Embryonic facial prominence (tissue), 1 donor: ENCODE measurements around the gene SH3BP1.
"Not testable (repeated sequence)": the region's sequence is repeated elsewhere in the genome, so short reads cannot be mapped to it uniquely, and the experiment has no call there.

ENCODE experiments used
- DNase-seq: peaks from one replicate; pipeline ENCODE4 v3.0.0-alpha.2; 2016; ENCODE audit errors: extremely low spot score

SH3BP1 gene

GRCh38 chr22:37639070-37639760 is at the start of gene SH3BP1:
Gene SH3BP1 (plus strand): TSS chr22:37639669. CDS start chr22:37639788, 119 bp downstream.
- no peak for DNase-seq

- DNase-seq = not testable (repeated sequence)
Observed at GRCh38 chr22:37591081-37591480, 48.4 kb upstream of the SH3BP1 start.

- no peak for DNase-seq
Observed at GRCh38 chr22:37591823-37592404, 47.6 kb upstream of the SH3BP1 start.

- DNase-seq = no peak
Observed at GRCh38 chr22:37594237-37594636, 45.2 kb upstream of the SH3BP1 start.

- no peak for DNase-seq
Observed at GRCh38 chr22:37599153-37599552, 40.3 kb upstream of the SH3BP1 start.

GRCh38 chr22:37601203-37601539 is 38.3 kb upstream of the SH3BP1 start:
- no peak for DNase-seq

- DNase-seq = no peak
Observed at GRCh38 chr22:37601540-37602442, 37.7 kb upstream of the SH3BP1 start.

- DNase-seq = not testable (repeated sequence)
Observed at GRCh38 chr22:37602546-37603277, 36.8 kb upstream of the SH3BP1 start.

GRCh38 chr22:37604074-37604473 is 35.4 kb upstream of the SH3BP1 start:
- no peak for DNase-seq

GRCh38 chr22:37604875-37605274 is 34.6 kb upstream of the SH3BP1 start:
- no peak for DNase-seq

GRCh38 chr22:37607010-37607934 is 32.2 kb upstream of the SH3BP1 start:
- DNase-seq = peak; percentile 52

GRCh38 chr22:37607935-37608476 is 31.5 kb upstream of the SH3BP1 start:
- DNase-seq = no peak

- DNase-seq = peak; percentile 85
Observed at GRCh38 chr22:37608477-37609239, 30.8 kb upstream of the SH3BP1 start, which contains the start of gene GGA1. Gene GGA1 (plus strand): TSS chr22:37608834. CDS start chr22:37608861, 27 bp downstream.

GRCh38 chr22:37609240-37610152 is 30.0 kb upstream of the SH3BP1 start:
- no peak for DNase-seq

- not testable (repeated sequence) for DNase-seq
Observed at GRCh38 chr22:37610153-37610475, 29.4 kb upstream of the SH3BP1 start.

GRCh38 chr22:37610480-37611129 is 28.9 kb upstream of the SH3BP1 start:
- DNase-seq = no peak

GRCh38 chr22:37611207-37611606 is 28.3 kb upstream of the SH3BP1 start:
- DNase-seq = no peak
